Parathyroid adenoma (tissue), 2 donors: Measurements from ENCODE around the gene GOLGB1.

ENCODE experiments used
- H2AFZ ChIP-seq: fragments of 300-600 bp; sonication (generic); one replicate; pipeline ENCODE4 v1.7.0; 2017; ENCODE audit warnings: antibody characterized with exemption, mild to moderate bottlenecking
- H3K27ac ChIP-seq: fragments of 300-600 bp; sonication (generic); one replicate; pipeline ENCODE4 v1.7.0; 2017
- H3K27me3 ChIP-seq: fragments of 300-600 bp; sonication (generic); one replicate; pipeline ENCODE4 v1.7.0; 2017; ENCODE audit warnings: low read length; ENCODE audit not compliant: control insufficient read depth, insufficient read depth
- H3K36me3 ChIP-seq: fragments of 300-600 bp; sonication (generic); one replicate; pipeline ENCODE4 v1.7.0; 2017; ENCODE audit warnings: low read length; ENCODE audit not compliant: control insufficient read depth, insufficient read depth
- H3K4me1 ChIP-seq: fragments of 300-600 bp; sonication (generic); one replicate; pipeline ENCODE4 v1.7.0; 2017; ENCODE audit warnings: control low read depth
- H3K4me2 ChIP-seq: fragments of 300-600 bp; sonication (generic); one replicate; pipeline ENCODE4 v1.7.0; 2017; ENCODE audit warnings: low read length
- H3K4me3 ChIP-seq: fragments of 300-600 bp; sonication (generic); one replicate; pipeline ENCODE4 v1.7.0; 2017; ENCODE audit warnings: low read depth, low read length
- H3K79me2 ChIP-seq: fragments of 300-600 bp; sonication (generic); one replicate; pipeline ENCODE4 v1.7.0; 2017; ENCODE audit warnings: control low read depth
- H3K9ac ChIP-seq: fragments of 300-600 bp; sonication (generic); one replicate; pipeline ENCODE4 v1.7.0; 2017; ENCODE audit warnings: mild to moderate bottlenecking
- H3K9me3 ChIP-seq: fragments of 300-600 bp; sonication (generic); one replicate; pipeline ENCODE4 v1.7.0; 2017; ENCODE audit warnings: low read length; ENCODE audit not compliant: control insufficient read depth
- TF ChIP-seq, protein P1 (sequence below): fragments of 300-600 bp; sonication (generic); IDR thresholded peaks from one replicate; pipeline ENCODE4 v1.7.0; 2017; ENCODE audit warnings: antibody characterized with exemption, mild to moderate bottlenecking
- donor health status: primary hyperparathyroidism.

Gene GOLGB1

DNA sequence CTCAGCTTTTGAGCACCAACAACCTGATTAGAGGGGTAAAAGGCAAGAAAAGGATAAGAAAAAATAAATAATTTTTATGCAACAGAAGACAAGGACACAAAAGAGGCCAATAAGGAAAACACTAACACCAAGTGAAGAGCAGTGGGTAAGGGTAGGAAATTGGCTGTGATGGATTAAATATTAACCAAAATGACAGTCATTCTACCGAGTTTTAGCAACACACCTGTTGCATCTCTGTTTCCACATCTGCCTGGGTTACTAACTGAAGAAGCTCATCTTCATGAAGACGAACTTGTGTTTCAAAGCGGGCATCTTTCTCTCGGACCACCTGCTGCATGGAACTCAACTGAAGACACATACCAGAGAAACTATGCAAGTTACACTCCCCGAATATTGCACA lies 30.1 kb downstream of the GOLGB1 start:
- Histone ChIP-seq H3K27ac (no peak overlapping the region), H3K4me3 (no peak overlapping the region), H3K4me1 (no peaks in the 10 kb centered on the region), H3K36me3 (no peaks in the 10 kb centered on the region), H3K9me3 (no peaks in the 10 kb centered on the region), H3K4me2 (no peak overlapping the region), H2AFZ (no peak overlapping the region), H3K27me3 (no peaks in the 10 kb centered on the region), H3K9ac (no peak overlapping the region), H3K79me2 (peaks cover 3% of the 10 kb centered on the region)
- TF ChIP-seq, protein P1, sequence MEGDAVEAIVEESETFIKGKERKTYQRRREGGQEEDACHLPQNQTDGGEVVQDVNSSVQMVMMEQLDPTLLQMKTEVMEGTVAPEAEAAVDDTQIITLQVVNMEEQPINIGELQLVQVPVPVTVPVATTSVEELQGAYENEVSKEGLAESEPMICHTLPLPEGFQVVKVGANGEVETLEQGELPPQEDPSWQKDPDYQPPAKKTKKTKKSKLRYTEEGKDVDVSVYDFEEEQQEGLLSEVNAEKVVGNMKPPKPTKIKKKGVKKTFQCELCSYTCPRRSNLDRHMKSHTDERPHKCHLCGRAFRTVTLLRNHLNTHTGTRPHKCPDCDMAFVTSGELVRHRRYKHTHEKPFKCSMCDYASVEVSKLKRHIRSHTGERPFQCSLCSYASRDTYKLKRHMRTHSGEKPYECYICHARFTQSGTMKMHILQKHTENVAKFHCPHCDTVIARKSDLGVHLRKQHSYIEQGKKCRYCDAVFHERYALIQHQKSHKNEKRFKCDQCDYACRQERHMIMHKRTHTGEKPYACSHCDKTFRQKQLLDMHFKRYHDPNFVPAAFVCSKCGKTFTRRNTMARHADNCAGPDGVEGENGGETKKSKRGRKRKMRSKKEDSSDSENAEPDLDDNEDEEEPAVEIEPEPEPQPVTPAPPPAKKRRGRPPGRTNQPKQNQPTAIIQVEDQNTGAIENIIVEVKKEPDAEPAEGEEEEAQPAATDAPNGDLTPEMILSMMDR = no peak

- Histone ChIP-seq H3K9me3 (no peaks in the 10 kb centered on the region), H2AFZ (no peak overlapping the region), H3K27ac (no peak overlapping the region), H3K27me3 (no peaks in the 10 kb centered on the region), H3K36me3 (no peaks in the 10 kb centered on the region), H3K4me2 (no peak overlapping the region), H3K9ac (no peak overlapping the region), H3K4me3 (no peak overlapping the region), H3K4me1 (no peaks in the 10 kb centered on the region), H3K79me2 (peaks cover 3% of the 10 kb centered on the region)
- TF ChIP-seq, protein P1 = no peak
Observed at GRCh38 chr3:121718205-121718846, 31.2 kb downstream of the GOLGB1 start.

DNA sequence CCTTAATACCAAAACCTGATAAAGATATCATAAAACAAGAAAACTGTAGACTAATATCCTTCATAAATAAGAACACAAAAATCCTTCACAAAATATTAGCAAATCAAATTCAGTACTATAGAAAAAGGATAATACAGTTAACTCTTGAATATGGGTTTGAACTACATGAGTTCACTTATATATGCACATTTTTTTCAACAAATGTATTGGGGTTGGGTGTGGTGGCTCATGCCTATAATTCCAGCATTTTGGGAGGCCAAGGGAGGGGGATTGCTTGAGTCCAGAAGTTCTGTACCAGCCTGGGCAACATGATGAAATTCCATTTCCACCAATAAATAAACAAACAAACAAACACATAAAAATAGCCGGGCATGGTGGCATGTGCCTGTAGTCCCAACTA lies 39.2 kb downstream of the GOLGB1 start:
- H2AFZ ChIP-seq = no peak overlapping the region
- no peaks in the 10 kb centered on the region for H3K9me3 ChIP-seq
- H3K4me1 ChIP-seq = no peaks in the 10 kb centered on the region
- H3K79me2 ChIP-seq = peaks cover 8% of the 10 kb centered on the region
- H3K36me3 ChIP-seq = no peaks in the 10 kb centered on the region
- H3K27me3 ChIP-seq = no peaks in the 10 kb centered on the region
- no peak overlapping the region for H3K4me2 ChIP-seq
- no peak overlapping the region for H3K27ac ChIP-seq
- no peak overlapping the region for H3K4me3 ChIP-seq
- H3K9ac ChIP-seq = no peak overlapping the region
- TF ChIP-seq, protein P1 = no peak

DNA sequence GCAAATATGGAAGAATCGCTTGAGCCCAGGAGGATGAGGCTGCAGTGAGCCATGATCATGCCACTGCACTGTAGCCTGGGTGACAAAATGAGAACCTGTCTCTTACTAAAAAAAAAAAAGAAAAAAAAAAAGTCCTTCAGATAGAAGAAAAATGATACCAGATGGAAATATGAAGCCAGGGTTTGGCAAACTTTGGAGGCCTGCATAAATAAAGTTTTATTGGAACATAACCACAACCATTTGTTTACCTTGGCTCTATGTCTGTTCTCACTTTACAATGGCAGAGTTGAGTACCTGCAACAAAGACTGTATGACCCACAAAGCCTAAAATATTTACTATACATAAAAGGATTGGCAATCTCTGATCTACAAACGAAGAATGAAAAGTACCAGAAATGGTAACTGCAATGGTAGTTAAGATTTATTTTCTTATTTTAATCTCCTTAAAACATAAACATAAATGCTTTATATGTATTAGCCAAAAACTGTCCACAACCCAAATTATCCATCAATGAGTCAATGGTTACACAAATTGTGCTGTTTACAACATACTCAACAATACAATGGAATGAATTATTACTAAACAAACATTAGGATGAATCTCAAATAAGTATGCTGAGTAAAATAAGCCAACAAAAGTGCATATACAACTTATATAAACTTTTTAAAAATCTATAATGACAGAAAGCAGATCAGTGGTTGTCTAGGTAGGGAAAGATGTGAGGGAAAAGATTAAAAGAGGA lies 41.8 kb downstream of the GOLGB1 start:
- Histone ChIP-seq H3K27me3 (no peaks in the 10 kb centered on the region), H3K9me3 (no peaks in the 10 kb centered on the region), H3K4me2 (no peak overlapping the region), H3K4me3 (no peak overlapping the region), H3K79me2 (peaks cover 15% of the 10 kb centered on the region), H2AFZ (no peak overlapping the region), H3K27ac (no peak overlapping the region), H3K9ac (no peak overlapping the region), H3K36me3 (no peaks in the 10 kb centered on the region), H3K4me1 (no peaks in the 10 kb centered on the region)
- TF ChIP-seq, protein P1 = no peak

- Histone ChIP-seq H3K27ac (no peak overlapping the region), H3K9ac (no peak overlapping the region), H3K79me2 (peaks cover 15% of the 10 kb centered on the region), H3K4me2 (no peak overlapping the region), H3K4me3 (no peak overlapping the region), H3K36me3 (no peaks in the 10 kb centered on the region), H2AFZ (no peak overlapping the region), H3K4me1 (no peaks in the 10 kb centered on the region), H3K27me3 (no peaks in the 10 kb centered on the region), H3K9me3 (no peaks in the 10 kb centered on the region)
- TF ChIP-seq, protein P1 = no peak
Observed at GRCh38 chr3:121705541-121705940, 44.0 kb downstream of the GOLGB1 start.
